DMS114 treated with DMSO at 0.1 percent for 48 hours (cell line): ENCODE results near the gene GSTA4.
"Not testable (repeated sequence)": the region's sequence is repeated elsewhere in the genome, so short reads cannot be mapped to it uniquely, and the experiment has no call there.

Experiments used
- DNase-seq: peaks from one replicate; lab custom pipeline; 2025; ENCODE audit not compliant: unreplicated experiment; lab: John Stamatoyannopoulos, UW

Gene GSTA4

GRCh38 chr6:52976591-52977035 is 18.5 kb downstream of the GSTA4 start:
- no peak for DNase-seq

GRCh38 chr6:52976149-52976548 is 18.9 kb downstream of the GSTA4 start:
- DNase-seq = no peak

DNA sequence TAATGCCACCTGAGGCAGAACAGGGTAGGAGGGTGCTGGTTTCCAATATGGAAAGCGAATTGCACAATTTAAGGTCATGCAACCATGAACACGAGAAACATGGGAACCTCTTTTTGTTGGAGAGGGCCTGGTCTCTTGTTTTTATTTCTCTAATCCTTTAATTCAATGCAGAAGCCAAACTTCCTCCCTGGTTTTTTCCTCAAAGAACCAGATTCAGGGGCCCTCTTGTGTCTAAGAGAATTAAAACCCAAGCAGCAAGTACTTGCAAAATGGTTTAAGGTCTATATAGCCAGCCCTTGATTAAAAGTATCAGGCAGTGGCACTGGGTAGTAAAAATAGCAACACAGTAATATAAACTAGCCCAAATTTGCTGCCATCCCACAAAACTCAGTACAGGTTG is 19.5 kb downstream of the GSTA4 start:
- no peak for DNase-seq

DNA sequence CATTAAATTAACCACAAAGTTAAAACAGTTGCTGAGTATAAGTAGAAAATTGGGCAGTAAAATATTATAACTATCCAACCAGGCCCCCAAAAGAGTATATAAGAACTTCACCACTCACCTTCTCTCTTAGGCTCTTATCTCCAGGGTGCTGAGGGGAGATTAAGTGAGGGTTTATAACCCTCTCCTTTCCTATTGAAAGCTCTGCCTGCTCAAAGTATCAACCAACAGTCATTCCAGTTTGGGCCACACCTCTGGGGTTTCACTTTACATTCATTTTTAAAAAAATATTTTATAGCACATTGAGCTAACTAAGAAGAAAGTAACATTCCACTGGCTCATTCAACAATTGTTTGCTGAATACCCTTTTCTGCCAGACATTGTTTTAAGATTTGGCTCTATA is 22.1 kb downstream of the GSTA4 start:
- no peak for DNase-seq

GRCh38 chr6:52969359-52969758 is 25.7 kb downstream of the GSTA4 start:
- DNase-seq = no peak

GRCh38 chr6:52966101-52966500 is 29.0 kb downstream of the GSTA4 start:
- no peak for DNase-seq

- DNase-seq = no peak
These were observed 29.7 kb downstream of the GSTA4 start for GRCh38 chr6:52965380-52965779.

DNA sequence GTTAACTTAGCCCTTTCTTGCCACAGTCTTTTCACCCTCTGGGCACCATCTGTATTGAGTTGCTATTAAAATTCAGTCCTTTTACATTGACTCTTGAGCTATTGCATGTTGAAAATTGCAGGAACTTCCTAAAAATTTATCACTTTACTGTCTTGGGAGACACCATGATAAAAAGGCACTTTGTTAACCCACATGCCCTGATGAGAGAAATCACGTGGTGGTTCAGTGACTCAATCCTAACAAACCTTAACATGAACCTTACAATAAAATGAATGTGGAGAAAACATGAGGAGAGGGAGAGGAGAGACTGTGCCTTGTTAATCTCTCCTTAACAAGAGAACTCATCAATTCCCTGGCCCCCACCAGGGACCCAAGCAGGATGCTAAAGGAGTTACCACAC is 30.8 kb downstream of the GSTA4 start:
- DNase-seq = no peak

DNA sequence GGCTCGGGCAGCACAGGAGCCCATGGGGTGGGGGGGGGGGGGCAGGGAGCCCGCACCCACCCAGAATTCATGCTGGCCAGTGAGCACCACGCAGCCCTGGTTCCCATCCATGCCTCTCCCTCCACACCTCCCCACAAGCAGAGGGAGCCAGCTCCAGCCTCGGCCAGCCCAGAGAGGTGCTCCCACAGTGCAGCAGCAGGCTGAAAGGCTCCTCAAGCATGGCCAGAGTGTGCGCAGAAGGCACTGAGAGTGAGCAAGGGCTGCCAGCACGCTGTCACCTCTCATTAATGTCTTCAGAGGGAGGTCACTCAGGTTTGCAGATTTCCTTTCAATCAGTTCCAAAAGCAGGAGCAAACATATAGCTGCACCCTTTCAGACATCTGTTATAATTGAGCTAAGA is 32.4 kb downstream of the GSTA4 start:
- DNase-seq = no peak

DNA sequence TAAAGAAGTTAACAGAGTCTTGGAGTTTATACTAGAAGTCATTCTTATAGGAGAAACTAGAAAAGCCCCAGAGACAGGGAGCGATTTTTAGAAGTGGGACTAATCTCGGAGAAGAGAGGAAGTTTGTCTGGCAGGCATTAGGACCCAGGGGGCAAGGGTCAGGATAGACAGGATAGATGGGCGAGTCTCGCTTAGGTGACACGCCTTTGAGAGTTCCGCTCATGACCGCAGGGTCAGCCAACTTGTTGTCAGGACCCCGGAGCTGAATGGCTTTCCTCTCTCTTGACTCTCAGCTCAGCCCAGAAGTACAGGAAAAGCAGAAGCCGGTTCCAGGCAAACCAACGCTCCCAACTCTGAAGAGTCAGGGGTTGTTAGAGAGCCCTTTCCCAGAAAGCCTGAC is 34.1 kb downstream of the GSTA4 start:
- not testable (repeated sequence) for DNase-seq

GRCh38 chr6:52960211-52960610 is 34.9 kb downstream of the GSTA4 start:
- DNase-seq = not testable (repeated sequence)

- no peak for DNase-seq
These were observed 36.4 kb downstream of the GSTA4 start for GRCh38 chr6:52958546-52959255.

DNA sequence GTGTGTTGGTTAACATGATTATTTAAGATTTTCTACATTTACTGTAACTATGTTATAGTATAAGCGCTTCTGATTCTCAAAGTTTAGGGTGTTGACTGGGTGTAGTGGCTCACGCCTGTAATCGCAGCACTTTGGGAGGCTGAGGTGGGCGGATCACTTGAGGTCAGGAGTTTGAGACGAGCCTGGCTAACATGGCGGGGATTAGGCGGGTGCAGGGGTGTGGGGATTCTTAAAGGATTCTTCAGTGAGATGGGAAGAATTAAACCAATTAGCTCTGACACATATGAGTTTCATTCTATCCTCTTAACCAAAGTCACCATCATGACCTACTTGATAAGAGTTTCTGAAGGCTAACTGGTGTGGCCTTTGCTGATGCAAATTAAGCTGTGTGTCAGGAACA is 39.2 kb downstream of the GSTA4 start:
- DNase-seq = no peak

DNA sequence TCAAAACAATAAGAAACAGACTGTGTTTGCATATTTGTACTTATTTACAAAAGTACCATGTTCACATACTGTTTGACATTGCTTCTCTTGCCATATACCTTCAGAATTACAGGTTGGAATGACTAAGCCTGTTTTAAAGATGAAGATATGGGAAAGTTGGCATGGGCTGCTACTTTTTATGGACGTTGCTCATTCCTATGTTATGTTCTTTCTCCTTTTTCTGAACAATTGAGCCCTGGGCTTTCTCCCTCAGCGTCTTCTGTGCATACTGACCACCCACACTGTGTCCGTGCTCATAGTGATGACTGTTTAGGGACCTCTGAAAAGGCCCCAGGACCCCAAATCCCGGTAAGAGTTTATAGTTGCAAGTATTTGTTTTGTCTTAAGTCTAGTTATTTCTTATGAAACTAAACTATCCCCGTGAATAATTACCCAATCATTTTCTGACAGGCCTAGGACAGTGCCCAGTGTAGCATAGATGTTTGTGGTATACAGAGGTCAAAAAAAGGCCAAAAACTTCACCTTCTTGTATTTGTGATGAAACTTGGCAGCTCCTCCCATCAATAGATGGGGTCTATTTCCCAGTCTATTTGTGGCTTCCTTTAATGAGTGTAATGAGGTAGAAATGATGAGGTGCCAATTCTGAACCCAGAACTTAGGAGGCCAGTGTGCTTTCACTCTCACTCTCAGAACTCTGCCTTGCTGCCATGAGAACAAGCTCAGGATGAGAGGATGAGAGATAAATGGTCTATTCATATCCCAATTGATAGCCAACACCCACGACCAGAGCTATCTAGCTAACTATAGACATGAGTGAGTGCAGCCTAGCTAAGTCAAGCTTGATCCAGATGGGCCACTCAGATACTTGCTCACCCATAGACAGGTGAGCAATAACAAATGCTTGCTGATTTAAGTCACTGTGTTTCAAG is 40.9 kb downstream of the GSTA4 start:
- DNase-seq = no peak

DNA sequence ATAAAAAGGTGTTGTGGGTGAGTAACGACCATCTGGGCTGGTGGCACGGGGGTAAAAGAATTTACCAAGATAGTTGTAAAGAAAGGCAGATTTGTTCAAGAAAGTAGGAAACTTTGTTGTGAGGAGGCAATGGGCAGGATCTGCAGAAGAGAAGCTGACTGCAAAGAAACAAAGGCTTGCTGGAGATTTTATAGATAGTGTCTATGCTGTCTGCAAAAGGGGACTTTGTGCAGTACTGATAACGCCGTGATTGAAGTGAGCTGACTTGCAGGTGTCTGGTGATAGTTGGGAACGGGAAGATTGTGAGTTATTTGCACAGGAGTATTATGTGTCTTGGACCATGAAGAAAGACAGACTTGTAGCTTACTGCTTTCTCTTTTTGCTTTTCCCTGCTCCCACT is 48.8 kb downstream of the GSTA4 start:
- DNase-seq = no peak

- not testable (repeated sequence) for DNase-seq
These were observed 52.3 kb downstream of the GSTA4 start for GRCh38 chr6:52942821-52943220.

DNA sequence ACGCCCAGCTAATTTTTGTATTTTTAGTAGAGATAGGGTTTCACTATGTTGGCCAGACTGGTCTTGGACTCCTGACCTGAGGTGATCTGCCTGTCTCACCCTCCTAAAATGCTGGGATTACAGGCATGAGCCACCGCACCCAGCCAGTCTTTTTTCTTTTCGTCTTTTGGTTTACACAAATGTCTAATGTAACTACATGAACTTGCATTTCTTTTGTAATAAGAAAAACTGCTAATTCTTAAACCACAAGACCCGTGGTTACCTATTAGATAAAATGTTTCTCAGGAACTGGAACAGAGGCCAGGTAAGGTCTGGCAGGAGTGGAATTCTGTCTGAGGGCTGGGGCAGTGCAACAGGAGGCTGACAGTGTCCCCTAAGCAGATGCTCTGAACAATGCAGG is 52.9 kb downstream of the GSTA4 start:
- no peak for DNase-seq

DNA sequence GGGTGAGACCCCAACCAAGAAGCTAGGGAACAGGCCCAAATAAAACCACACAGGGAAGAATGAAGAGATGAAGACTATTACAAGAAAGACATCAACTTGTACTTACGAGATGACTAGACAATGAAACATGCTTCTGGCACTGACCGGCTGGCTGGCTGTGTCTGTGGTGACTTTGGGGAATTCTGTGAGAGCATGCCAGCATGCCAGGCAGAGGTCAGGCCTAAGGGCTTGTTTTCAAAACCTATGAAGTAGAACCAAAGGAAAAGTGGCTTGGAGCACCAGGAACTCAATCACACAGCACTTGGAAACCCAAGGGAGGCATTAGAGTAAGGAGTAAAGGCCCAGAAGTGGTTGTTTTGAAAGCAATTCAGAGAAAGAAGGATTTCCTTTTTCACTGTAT is 57.2 kb downstream of the GSTA4 start:
- DNase-seq = no peak

- DNase-seq = no peak
These were observed 61.3 kb downstream of the GSTA4 start for GRCh38 chr6:52933778-52934177.

DNA sequence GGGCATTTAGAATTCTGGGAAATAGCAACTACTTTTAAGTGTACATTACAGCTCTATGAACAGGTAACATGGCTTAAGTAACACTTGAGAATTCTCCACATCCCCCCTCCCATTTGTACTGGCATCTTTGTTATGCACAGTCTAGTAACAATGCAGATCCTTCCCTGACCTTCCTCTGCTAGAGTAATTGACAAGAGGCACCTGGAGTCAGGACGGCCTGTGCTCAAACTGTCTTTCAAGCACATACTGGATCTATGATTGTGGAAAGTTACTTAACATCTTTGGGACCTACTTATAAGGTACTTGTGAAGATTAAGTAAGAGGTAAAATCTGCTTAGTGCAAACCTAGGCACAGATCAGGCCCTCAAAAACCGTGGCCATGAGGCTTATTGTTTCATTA is 63.7 kb downstream of the GSTA4 start:
- DNase-seq = no peak

DNA sequence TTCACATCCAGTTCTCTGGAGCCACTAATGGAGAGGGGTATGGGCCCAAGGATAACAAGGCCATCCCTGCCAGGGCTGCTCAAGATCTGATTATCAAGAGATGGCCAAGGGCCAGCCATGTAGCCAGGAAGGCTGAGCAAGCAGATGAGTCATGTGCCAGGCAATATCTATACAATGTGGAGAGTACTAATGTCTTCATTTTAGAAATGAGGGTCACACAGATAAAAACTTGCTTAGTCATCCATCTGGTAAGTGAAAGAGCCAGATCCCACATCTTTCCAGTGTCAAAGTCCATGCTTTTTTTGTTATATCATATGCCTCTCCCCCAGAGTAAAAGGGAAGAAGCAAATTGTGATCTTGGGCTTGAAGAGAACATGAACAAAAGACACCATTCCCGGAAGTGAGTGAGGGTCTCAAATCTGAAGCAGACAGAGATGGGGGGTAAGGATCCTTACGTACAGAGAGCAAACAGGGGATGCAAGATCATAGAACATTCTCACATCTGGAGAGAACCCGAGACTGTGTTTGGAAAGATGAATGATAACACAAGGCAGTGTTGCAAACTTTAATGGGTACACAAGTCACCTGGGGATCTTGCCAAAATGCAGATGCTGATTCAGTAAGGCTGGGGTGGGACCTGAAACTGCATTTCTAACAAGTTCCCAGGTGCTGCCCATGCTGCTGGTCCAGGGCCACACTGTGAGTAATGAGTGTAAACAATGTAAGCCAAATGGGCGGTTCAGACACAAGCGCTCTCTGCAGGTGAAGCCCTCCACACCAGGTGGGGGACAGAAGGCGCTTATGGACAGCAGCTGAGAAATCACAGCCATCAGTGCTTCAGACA is 65.5 kb downstream of the GSTA4 start:
- no peak for DNase-seq
